DND-41 (cell line): ENCODE measurements around the gene GIMD1.

Source experiments
- CTCF ChIP-seq: IDR thresholded peaks from 2 replicates; pipeline ENCODE4 v1.5.1; 2012; ENCODE audit warnings: borderline replicate concordance, low read length, moderate library complexity, mild to moderate bottlenecking; ENCODE audit not compliant: poor library complexity, severe bottlenecking; ENCODE audit errors: extremely low read depth
- EZH2 ChIP-seq: IDR thresholded peaks from 3 replicates; pipeline ENCODE4 v1.6.1; 2012; ENCODE audit warnings: borderline replicate concordance, low read depth, mild to moderate bottlenecking, moderate library complexity, low read length, inconsistent platforms; ENCODE audit not compliant: severe bottlenecking

GRCh38 chr4:106358899-106359298 is 9.7 kb downstream of the GIMD1 start:
- no peak for TF ChIP-seq CTCF
- no peak for TF ChIP-seq EZH2
